Endothelial cell (in vitro differentiated cells): Measurements from ENCODE around the gene TRPC1. TPM values are rescaled to one million over a fixed set of nuclear protein-coding genes. Genes with fewer than 3 reads are reported as not detected.

Experiments
- DNase-seq: peaks from one replicate; pipeline ENCODE4 v3.0.0; 2021; ENCODE audit warnings: low spot score
- H3K27ac Mint-ChIP-seq: one replicate; pipeline ENCODE4 v1.8.0; 2021; ENCODE audit warnings: mixed read lengths, inconsistent platforms; ENCODE audit not compliant: unreplicated experiment
- H3K27me3 Mint-ChIP-seq: one replicate; pipeline ENCODE4 v1.8.0; 2021; ENCODE audit warnings: mild to moderate bottlenecking, moderate library complexity, mixed read lengths, inconsistent platforms; ENCODE audit not compliant: unreplicated experiment
- H3K36me3 Mint-ChIP-seq: one replicate; pipeline ENCODE4 v1.8.0; 2021; ENCODE audit warnings: mild to moderate bottlenecking, low read depth, mixed read lengths, inconsistent platforms; ENCODE audit not compliant: unreplicated experiment
- H3K4me1 Mint-ChIP-seq: one replicate; pipeline ENCODE4 v1.8.0; 2021; ENCODE audit warnings: mild to moderate bottlenecking, mixed read lengths, inconsistent platforms; ENCODE audit not compliant: unreplicated experiment
- H3K4me3 Mint-ChIP-seq: one replicate; pipeline ENCODE4 v1.8.0; 2021; ENCODE audit warnings: mild to moderate bottlenecking, mixed read lengths, inconsistent platforms; ENCODE audit not compliant: unreplicated experiment
- H3K9me3 Mint-ChIP-seq: one replicate; pipeline ENCODE4 v1.8.0; 2021; ENCODE audit warnings: mixed read lengths, inconsistent platforms; ENCODE audit not compliant: unreplicated experiment
- total RNA-seq: library from RNA; stranded (reverse); fragmentation: NEBNext Ultra II Directional; extraction: Animal tissue kit (Norgen Biotek cat#: 25700); gene quantifications from one replicate; pipeline ENCODE4 v1.2.1, GENCODE V29; 2021; ENCODE audit not compliant: unreplicated experiment
- TF ChIP-seq, protein P1 (sequence below): fragments of 200-600 bp; sonication (generic); IDR thresholded peaks from one replicate; pipeline ENCODE4 v1.5.0; 2021; ENCODE audit warnings: antibody characterized with exemption; ENCODE audit not compliant: unreplicated experiment

The TRPC1 gene
- total RNA-seq, 1 donor from 2014 or later, result 19.0 TPM

DNA sequence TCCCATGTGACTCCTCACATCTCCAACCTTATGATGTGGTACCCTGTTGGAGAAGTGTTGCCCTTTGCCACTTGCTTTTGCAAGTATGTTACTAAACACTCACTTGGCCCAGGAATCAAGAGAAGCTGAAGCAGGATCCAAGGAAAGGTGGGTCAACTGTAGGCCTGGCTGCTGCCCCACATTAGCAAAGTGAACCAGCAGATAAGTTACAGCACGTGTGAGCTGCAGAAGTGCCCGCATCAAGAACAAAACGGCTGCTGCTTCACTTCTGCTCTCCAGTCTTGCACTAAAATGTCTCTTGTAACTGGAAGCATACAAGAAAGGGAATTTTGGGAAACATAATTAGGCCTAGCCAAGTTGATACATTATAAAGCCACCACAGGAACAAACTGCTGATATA lies 85.4 kb downstream of the TRPC1 start:
- Mint-ChIP-seq H3K36me3 (no peaks in the 10 kb centered on the region), H3K4me1 (no peaks in the 10 kb centered on the region), H3K27me3 (no peaks in the 10 kb centered on the region), H3K27ac (no peak overlapping the region), H3K9me3 (no peaks in the 10 kb centered on the region), H3K4me3 (no peak overlapping the region)
- DNase-seq, result no peak
- TF ChIP-seq, protein P1, sequence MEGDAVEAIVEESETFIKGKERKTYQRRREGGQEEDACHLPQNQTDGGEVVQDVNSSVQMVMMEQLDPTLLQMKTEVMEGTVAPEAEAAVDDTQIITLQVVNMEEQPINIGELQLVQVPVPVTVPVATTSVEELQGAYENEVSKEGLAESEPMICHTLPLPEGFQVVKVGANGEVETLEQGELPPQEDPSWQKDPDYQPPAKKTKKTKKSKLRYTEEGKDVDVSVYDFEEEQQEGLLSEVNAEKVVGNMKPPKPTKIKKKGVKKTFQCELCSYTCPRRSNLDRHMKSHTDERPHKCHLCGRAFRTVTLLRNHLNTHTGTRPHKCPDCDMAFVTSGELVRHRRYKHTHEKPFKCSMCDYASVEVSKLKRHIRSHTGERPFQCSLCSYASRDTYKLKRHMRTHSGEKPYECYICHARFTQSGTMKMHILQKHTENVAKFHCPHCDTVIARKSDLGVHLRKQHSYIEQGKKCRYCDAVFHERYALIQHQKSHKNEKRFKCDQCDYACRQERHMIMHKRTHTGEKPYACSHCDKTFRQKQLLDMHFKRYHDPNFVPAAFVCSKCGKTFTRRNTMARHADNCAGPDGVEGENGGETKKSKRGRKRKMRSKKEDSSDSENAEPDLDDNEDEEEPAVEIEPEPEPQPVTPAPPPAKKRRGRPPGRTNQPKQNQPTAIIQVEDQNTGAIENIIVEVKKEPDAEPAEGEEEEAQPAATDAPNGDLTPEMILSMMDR, result no peak

GRCh38 chr3:142815803-142816202 lies 92.0 kb downstream of the TRPC1 start:
- Mint-ChIP-seq H3K4me3 (no peak overlapping the region), H3K27me3 (no peaks in the 10 kb centered on the region), H3K36me3 (no peaks in the 10 kb centered on the region), H3K27ac (no peak overlapping the region), H3K4me1 (no peaks in the 10 kb centered on the region), H3K9me3 (no peaks in the 10 kb centered on the region)
- DNase-seq, result no peak
- TF ChIP-seq, protein P1, result no peak

GRCh38 chr3:142817356-142817755 lies 93.5 kb downstream of the TRPC1 start:
- no peaks in the 10 kb centered on the region for H3K27me3 Mint-ChIP-seq

GRCh38 chr3:142817897-142818296 lies 94.1 kb downstream of the TRPC1 start:
- H3K27ac Mint-ChIP-seq, result no peak overlapping the region
- no peaks in the 10 kb centered on the region for H3K36me3 Mint-ChIP-seq
- no peaks in the 10 kb centered on the region for H3K27me3 Mint-ChIP-seq
- H3K4me1 Mint-ChIP-seq, result no peaks in the 10 kb centered on the region
- no peak for DNase-seq
- H3K9me3 Mint-ChIP-seq, result no peaks in the 10 kb centered on the region
- no peak overlapping the region for H3K4me3 Mint-ChIP-seq
- TF ChIP-seq, protein P1, result no peak

More at GRCh38 chr3:142817356-142817755, 93.5 kb downstream of the TRPC1 start:
- Mint-ChIP-seq H3K4me3 (no peak overlapping the region), H3K36me3 (no peaks in the 10 kb centered on the region), H3K4me1 (no peaks in the 10 kb centered on the region), H3K27ac (no peak overlapping the region), H3K9me3 (no peaks in the 10 kb centered on the region)
- no peak for DNase-seq
- TF ChIP-seq, protein P1, result no peak

- TF ChIP-seq, protein P1, result no peak
- H3K9me3 Mint-ChIP-seq, result no peaks in the 10 kb centered on the region
- no peak overlapping the region for H3K4me3 Mint-ChIP-seq
- no peak overlapping the region for H3K27ac Mint-ChIP-seq
- DNase-seq, result no peak
- H3K36me3 Mint-ChIP-seq, result no peaks in the 10 kb centered on the region
- no peaks in the 10 kb centered on the region for H3K4me1 Mint-ChIP-seq
- no peaks in the 10 kb centered on the region for H3K27me3 Mint-ChIP-seq
Observed at GRCh38 chr3:142818651-142819050, 94.8 kb downstream of the TRPC1 start.
